Hematopoietic multipotent progenitor cell treated with erythropoietin and hydrocortisone succinate and interleukin-3 and kit ligand, for 8 days (in vitro differentiated cells): ENCODE data around the gene FOXR1.
"Not testable (repeated sequence)": the region's sequence is repeated elsewhere in the genome, so short reads cannot be mapped to it uniquely, and the experiment has no call there.

Experiments used
- DNase-seq: peaks from one replicate; pipeline ENCODE4 v3.0.0-alpha.2; 2015

Gene FOXR1

GRCh38 chr11:118998388-118998717 is 26.8 kb downstream of the FOXR1 start:
- no peak for DNase-seq

GRCh38 chr11:118998822-118999221 is 27.3 kb downstream of the FOXR1 start:
- DNase-seq, result no peak

- no peak for DNase-seq
Measured at GRCh38 chr11:119000906-119001305, 29.3 kb downstream of the FOXR1 start.

- peak; percentile 52 for DNase-seq
Measured at GRCh38 chr11:119006656-119007055, 35.1 kb downstream of the FOXR1 start.

GRCh38 chr11:119011476-119012053 is 40.0 kb downstream of the FOXR1 start:
- DNase-seq, result no peak

GRCh38 chr11:119012629-119013170 is 41.1 kb downstream of the FOXR1 start:
- no peak for DNase-seq

GRCh38 chr11:119014209-119014924 is 42.8 kb downstream of the FOXR1 start:
- no peak for DNase-seq

GRCh38 chr11:119015054-119015611 is 43.6 kb downstream of the FOXR1 start:
- DNase-seq, result no peak

- DNase-seq, result no peak
Measured at GRCh38 chr11:119016216-119017009, 44.9 kb downstream of the FOXR1 start.

GRCh38 chr11:119017377-119017776 is 45.8 kb downstream of the FOXR1 start:
- not testable (repeated sequence) for DNase-seq

- peak; percentile 98 for DNase-seq
Measured at GRCh38 chr11:119018074-119018938, 46.7 kb downstream of the FOXR1 start, which contains the start of the genes RPS25 and TRAPPC4. TSS of gene RPS25 (minus strand) at chr11:119018343. CDS start at chr11:119018284, 59 bp downstream. TSS of gene TRAPPC4 (plus strand) at chr11:119018766. CDS start at chr11:119018796, 30 bp downstream.

- DNase-seq, result no peak
Measured at GRCh38 chr11:119019996-119020395, 48.4 kb downstream of the FOXR1 start.

GRCh38 chr11:119021631-119022030 is 50.1 kb downstream of the FOXR1 start:
- no peak for DNase-seq

GRCh38 chr11:119023741-119024140 is 52.2 kb downstream of the FOXR1 start:
- no peak for DNase-seq

- DNase-seq, result no peak
Measured at GRCh38 chr11:119024430-119025098, 53.0 kb downstream of the FOXR1 start.

- no peak for DNase-seq
Measured at GRCh38 chr11:119025099-119025473, 53.5 kb downstream of the FOXR1 start.

GRCh38 chr11:119025541-119025940 is 54.0 kb downstream of the FOXR1 start:
- no peak for DNase-seq

- DNase-seq, result no peak
Measured at GRCh38 chr11:119025978-119026766, 54.6 kb downstream of the FOXR1 start.

GRCh38 chr11:119026970-119027369 is 55.4 kb downstream of the FOXR1 start:
- DNase-seq, result no peak

- DNase-seq, result no peak
Measured at GRCh38 chr11:119027561-119028345, 56.2 kb downstream of the FOXR1 start.
